Glutamatergic neuron (in vitro differentiated cells): ENCODE results near the gene PRKAG3. TPM values are rescaled to one million over a fixed set of nuclear protein-coding genes. Genes with fewer than 3 reads are reported as not detected.

Experiments
- DNase-seq: peaks from one replicate; pipeline ENCODE4 v3.0.0; 2022
- H3K27ac Mint-ChIP-seq: one replicate; pipeline ENCODE4 v1.8.0; 2020; ENCODE audit warnings: mild to moderate bottlenecking, mixed read lengths, inconsistent platforms; ENCODE audit not compliant: unreplicated experiment
- H3K27me3 Mint-ChIP-seq: one replicate; pipeline ENCODE4 v1.8.0; 2020; ENCODE audit warnings: mild to moderate bottlenecking, moderate library complexity, mixed read lengths, inconsistent platforms; ENCODE audit not compliant: unreplicated experiment
- H3K36me3 Mint-ChIP-seq: one replicate; pipeline ENCODE4 v1.8.0; 2020; ENCODE audit warnings: mild to moderate bottlenecking, mixed read lengths, inconsistent platforms; ENCODE audit not compliant: unreplicated experiment
- H3K4me1 Mint-ChIP-seq: one replicate; pipeline ENCODE4 v1.8.0; 2020; ENCODE audit warnings: mild to moderate bottlenecking, low read depth, mixed read lengths, inconsistent platforms; ENCODE audit not compliant: unreplicated experiment
- H3K4me3 Mint-ChIP-seq: one replicate; pipeline ENCODE4 v1.8.0; 2020; ENCODE audit warnings: mild to moderate bottlenecking, mixed read lengths, inconsistent platforms; ENCODE audit not compliant: unreplicated experiment
- H3K9me3 Mint-ChIP-seq: one replicate; pipeline ENCODE4 v1.8.0; 2020; ENCODE audit warnings: mild to moderate bottlenecking, moderate library complexity, mixed read lengths, inconsistent platforms; ENCODE audit not compliant: unreplicated experiment
- CTCF ChIP-seq: fragments of 200-600 bp; sonication (generic); IDR thresholded peaks from one replicate; pipeline ENCODE4 v1.5.0; 2021; ENCODE audit not compliant: partially characterized antibody, unreplicated experiment
- total RNA-seq: library from RNA; stranded (reverse); fragmentation: NEBNext Ultra II Directional; extraction: Animal tissue kit (Norgen Biotek cat#: 25700); gene quantifications from one replicate; pipeline ENCODE4 v1.2.1, GENCODE V29; 2021; ENCODE audit not compliant: unreplicated experiment

PRKAG3 gene
- total RNA-seq, 1 donor from 2014 or later = not detected

DNA sequence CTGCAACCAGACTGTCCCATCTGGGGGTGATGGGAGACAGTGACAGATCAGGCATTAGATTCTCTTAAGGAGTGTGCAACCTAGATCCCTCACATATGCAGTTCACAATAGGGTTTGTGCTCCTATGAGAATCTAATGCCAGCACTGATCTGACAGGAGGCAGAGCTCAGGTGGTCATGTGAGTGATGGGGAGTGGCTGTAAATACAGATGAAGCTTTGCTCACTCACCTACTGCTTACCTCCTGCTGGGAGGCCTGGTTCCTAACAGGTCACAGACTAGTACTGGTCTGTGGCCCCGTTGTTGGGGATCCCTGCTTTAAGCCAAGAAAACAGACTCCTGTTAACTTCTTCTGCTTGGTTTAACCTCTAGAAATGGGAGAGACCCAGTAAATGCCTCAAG is 46.5 kb downstream of the PRKAG3 start:
- H3K4me1 Mint-ChIP-seq = peaks cover 2% of the 10 kb centered on the region
- H3K9me3 Mint-ChIP-seq = no peaks in the 10 kb centered on the region
- peaks cover 13% of the 10 kb centered on the region for H3K27me3 Mint-ChIP-seq
- H3K36me3 Mint-ChIP-seq = peaks cover 4% of the 10 kb centered on the region
- no peak overlapping the region for H3K27ac Mint-ChIP-seq
- TF ChIP-seq CTCF = no peak
- no peak for DNase-seq
- H3K4me3 Mint-ChIP-seq = no peak overlapping the region

DNA sequence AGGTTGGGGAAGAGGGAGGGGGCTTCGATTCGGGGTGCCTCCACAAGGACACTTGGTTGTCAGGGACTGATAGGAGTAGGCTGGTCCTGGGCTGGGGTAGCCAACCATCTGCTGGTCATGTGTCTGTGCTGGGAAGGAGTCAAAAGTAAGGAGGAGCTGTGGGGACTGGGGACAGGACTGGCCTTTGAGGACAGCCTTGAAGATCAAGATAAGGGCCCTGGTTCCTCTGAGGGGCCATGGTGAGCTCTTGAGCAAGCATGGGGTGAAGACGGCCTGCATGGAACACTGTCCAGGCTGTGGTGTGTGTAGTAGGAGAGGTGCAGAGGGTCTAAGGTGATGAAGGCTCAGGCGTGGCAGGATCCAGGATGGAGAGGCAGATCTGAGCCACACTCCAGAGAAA is 47.9 kb downstream of the PRKAG3 start:
- no peak for TF ChIP-seq CTCF
- peaks cover 13% of the 10 kb centered on the region for H3K27me3 Mint-ChIP-seq
- no peaks in the 10 kb centered on the region for H3K9me3 Mint-ChIP-seq
- no peak overlapping the region for H3K27ac Mint-ChIP-seq
- peaks cover 4% of the 10 kb centered on the region for H3K36me3 Mint-ChIP-seq
- no peak for DNase-seq
- H3K4me1 Mint-ChIP-seq = peaks cover 2% of the 10 kb centered on the region
- no peak overlapping the region for H3K4me3 Mint-ChIP-seq

DNA sequence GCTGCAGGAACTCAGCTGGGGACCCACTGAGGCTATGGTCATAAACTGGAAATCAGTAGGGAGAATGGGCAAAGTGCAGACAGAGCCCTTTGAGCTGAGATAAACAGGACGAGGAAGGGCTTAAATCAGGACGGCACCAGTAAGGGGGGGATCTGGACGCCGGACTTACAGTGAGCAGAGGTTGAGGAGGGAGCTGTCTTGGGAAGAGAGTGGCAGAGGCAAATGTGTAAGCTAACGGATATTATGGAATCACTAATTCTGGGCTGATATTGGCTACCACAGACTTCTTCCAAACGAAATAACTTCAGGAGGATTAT is 49.1 kb downstream of the PRKAG3 start:
- DNase-seq = no peak
- Mint-ChIP-seq H3K4me1 (peaks cover 2% of the 10 kb centered on the region), H3K36me3 (peaks cover 5% of the 10 kb centered on the region), H3K27ac (no peak overlapping the region), H3K27me3 (peaks cover 13% of the 10 kb centered on the region), H3K9me3 (peaks cover 4% of the 10 kb centered on the region), H3K4me3 (peak overlapping the region; percentile 61)
- no peak for TF ChIP-seq CTCF

DNA sequence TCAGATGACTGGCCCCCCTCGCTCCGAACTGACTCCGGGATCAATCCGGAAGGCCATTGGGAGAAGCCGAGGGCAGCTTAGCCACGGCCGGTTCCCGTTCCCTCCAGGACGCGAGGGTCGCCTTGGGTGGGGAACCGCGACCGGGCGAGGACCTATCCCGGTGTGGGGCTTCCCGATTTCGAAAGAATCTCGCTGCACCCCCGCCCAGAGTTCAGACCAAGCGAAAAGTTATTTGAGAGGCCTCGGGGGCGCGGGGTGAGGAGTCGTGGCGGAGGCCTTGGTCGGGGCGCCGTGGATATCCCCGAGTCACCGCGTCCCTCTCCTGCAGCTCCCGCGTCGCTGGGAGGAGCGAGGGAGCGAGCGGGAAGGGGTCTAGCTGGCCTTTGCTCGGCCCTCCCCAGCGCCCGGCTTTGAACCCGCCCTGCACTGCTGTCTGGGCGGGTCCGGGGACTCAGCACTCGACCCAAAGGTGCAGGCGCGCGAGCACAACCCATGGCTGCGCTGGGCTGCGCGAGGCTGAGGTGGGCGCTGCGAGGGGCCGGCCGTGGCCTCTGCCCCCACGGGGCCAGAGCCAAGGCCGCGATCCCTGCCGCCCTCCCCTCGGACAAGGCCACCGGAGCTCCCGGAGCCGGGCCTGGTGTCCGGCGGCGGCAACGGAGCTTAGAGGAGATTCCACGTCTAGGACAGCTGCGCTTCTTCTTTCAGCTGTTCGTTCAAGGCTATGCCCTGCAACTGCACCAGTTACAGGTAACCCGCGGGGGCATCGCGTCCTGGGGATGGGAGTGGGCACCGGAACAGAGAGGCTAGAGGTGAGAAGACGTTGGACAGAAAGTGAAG is 49.7 kb downstream of the PRKAG3 start, which contains the start of gene CYP27A1:
TSS of gene CYP27A1 (plus strand) at position 457 of the 837 bp plus-strand sequence. CDS start at position 493, 36 bp downstream.
- Mint-ChIP-seq H3K9me3 (peaks cover 6% of the 10 kb centered on the region), H3K27me3 (peaks cover 13% of the 10 kb centered on the region), H3K4me1 (peaks cover 2% of the 10 kb centered on the region), H3K4me3 (peak within 1 kb of the TSS; percentile 81), H3K36me3 (peaks cover 10% of the 10 kb centered on the region), H3K27ac (no peak within 1 kb of the TSS)
- TF ChIP-seq CTCF = no peak
- DNase-seq = peak; percentile 50
